Aorta (tissue), 4 donors: ENCODE data around the gene ARID4A. TPM values are rescaled to one million over a fixed set of nuclear protein-coding genes. Genes with fewer than 3 reads are reported as not detected.

ENCODE experiments used
- polyA plus RNA-seq, 2 donors: library from polyadenylated mRNA; stranded (reverse); fragments of 200-250 nt; gene quantifications; one replicate each; pipeline ENCODE4 v1.2.3, GENCODE V29; 2013
- total RNA-seq, 2 donors: library from RNA; stranded (reverse); fragmentation: NEBNext Ultra II Directional; extraction: Animal tissue kit (Norgen Biotek cat#: 25700); gene quantifications; one replicate each; pipeline ENCODE4 v1.2.1, GENCODE V29; 2021
- donor health status: healthy with polysubstance abuse.
- donor health status: Bipolar disorder and iron deficiency.
- donor health status: DM: no; HTN: no; CAD: no.
- donor health status: DM: yes; HTN: yes; CAD: no.

The ARID4A gene
- total and polyA plus RNA-seq, 4 donors = 7.8 to 55.9 (median 20.1) TPM

Other genes starting within 250 kb of the ARID4A start
- gene ARMH4, start 146.3 kb upstream of the ARID4A start, total RNA-seq = 10 to 100 TPM in 1 of 2 donors, 1 to 10 TPM in 1; 8.4 to 14.6 TPM
- 1 to 10 TPM in 1 of 2 donors, under 1 TPM in 1; 0.92 to 1.8 TPM for gene ARMH4, start 146.3 kb upstream of the ARID4A start, polyA plus RNA-seq
- 10 to 100 TPM; 66.9 to 73.0 TPM for gene ACTR10, start 98.4 kb upstream of the ARID4A start, total RNA-seq
- 10 to 100 TPM; 47.3 to 95.6 TPM for gene ACTR10, start 98.4 kb upstream of the ARID4A start, polyA plus RNA-seq
- gene PSMA3, start 53.7 kb upstream of the ARID4A start, total RNA-seq = 100 to 1,000 TPM; 125 to 136 TPM
- 100 to 1,000 TPM; 104 to 140 TPM for gene PSMA3, start 53.7 kb upstream of the ARID4A start, polyA plus RNA-seq
- not detected for gene TOMM20L, start 97.4 kb downstream of the ARID4A start, total RNA-seq
- gene TOMM20L, start 97.4 kb downstream of the ARID4A start, polyA plus RNA-seq = not detected
- 10 to 100 TPM; 24.8 to 25.7 TPM for gene TIMM9, start 129.0 kb downstream of the ARID4A start, total RNA-seq
- gene TIMM9, start 129.0 kb downstream of the ARID4A start, polyA plus RNA-seq = 10 to 100 TPM; 36.1 to 65.0 TPM
- gene KIAA0586, start 129.2 kb downstream of the ARID4A start, total RNA-seq = 10 to 100 TPM; 18.5 to 25.1 TPM
- gene KIAA0586, start 129.2 kb downstream of the ARID4A start, polyA plus RNA-seq = 1 to 10 TPM; 2.8 to 8.8 TPM